K562 (cell line): ENCODE measurements around the gene HMG20B. TPM values are rescaled to one million over a fixed set of nuclear protein-coding genes. Genes with fewer than 3 reads are reported as not detected.
A peak's percentile ranks its signal among the peaks of the same experiment; 100 is the strongest.

Source experiments
- ATAC-seq: fragments of 200-7000 bp; cut with Tn5 transposase; 3 replicates; pipeline ENCODE4 v1.9.1; 2020; ENCODE audit warnings: moderate library complexity
- BruUV-seq: library from RNA; stranded (reverse); fragments of 400-500 nt; replicated peaks from 2 replicates; lab custom pipeline; 2021; lab: Mats Ljungman, UMichigan
- CTCF ChIA-PET: fragments of 300-600 bp; formaldehyde crosslinking; extraction: SDS; loops from one replicate; lab custom pipeline; 2021; ENCODE audit warnings: low intra/inter-chr PET ratio; lab: Yijun Ruan, JAX
- POLR2A ChIA-PET: fragments of 300-600, 350-650 bp; sonication (Branson Sonifier 250); formaldehyde crosslinking; extraction: SDS; loops from one replicate; lab custom pipeline; 2021; ENCODE audit warnings: antibody characterized with exemption, inconsistent platforms; lab: Yijun Ruan, JAX
- DNase-seq, 4 experiments: peaks; one replicate each; pipeline versions ENCODE4 v3.0.0 to v3.0.0-alpha.2; 2011 to 2018; ENCODE audit warnings: low spot score in 3 of 4, mixed read lengths in 3 of 4; ENCODE audit errors: extremely low read depth in 1 of 4
- FAIRE-seq: peaks from 2 replicates; lab custom pipeline; 2011; peaks lifted over from hg19 to GRCh38; lab: Jason Lieb, UNC
- H2AFZ ChIP-seq: 2 replicates; pipeline ENCODE4 v1.6.0; 2011; ENCODE audit warnings: low read depth, low read length, control low read depth, inconsistent platforms
- H3K27ac ChIP-seq: fragments of 200-600 bp; 3 replicates; pipeline ENCODE4 v1.8.0; 2011; ENCODE audit warnings: low read depth, mild to moderate bottlenecking, control low read depth, inconsistent platforms, low read length, moderate library complexity, mixed read lengths; ENCODE audit errors: extremely low read depth
- H3K27me3 ChIP-seq, 2 experiments: fragments of 300-600 bp in 1 of 2; 2 replicates in 1 of 2; 3 replicates in 1 of 2; pipeline versions ENCODE4 v1.6.0 to v1.8.0; 2011; ENCODE audit warnings: inconsistent platforms in 2 of 2, low read length in 2 of 2, mild to moderate bottlenecking in 1 of 2, mixed read lengths in 1 of 2, moderate library complexity in 1 of 2; ENCODE audit not compliant: control insufficient read depth in 2 of 2, insufficient read depth in 2 of 2
- H3K36me3 ChIP-seq: fragments of 300-600 bp; 3 replicates; pipeline ENCODE4 v1.8.0; 2011; ENCODE audit warnings: mild to moderate bottlenecking, low read length, inconsistent platforms; ENCODE audit not compliant: control insufficient read depth, insufficient read depth
- H3K4me1 ChIP-seq, 2 experiments: fragments of 200-600 bp in 1 of 2; replicated peaks in 1 of 2; 2 replicates in 1 of 2; 3 replicates in 1 of 2; pipeline versions ENCODE4 v1.5.1 to v1.8.0; 2011; ENCODE audit warnings: inconsistent platforms in 2 of 2, low read length in 2 of 2, mild to moderate bottlenecking in 1 of 2, mixed read lengths in 1 of 2, moderate library complexity in 1 of 2; ENCODE audit not compliant: control insufficient read depth in 2 of 2, insufficient read depth in 2 of 2
- H3K4me2 ChIP-seq: 2 replicates; pipeline ENCODE4 v1.6.1; 2011; ENCODE audit warnings: low read length, control low read depth, inconsistent platforms, mixed read lengths; ENCODE audit not compliant: insufficient read depth
- H3K4me3 ChIP-seq: fragments of 200-600 bp; sonication (generic), shearing (Covaris generic); 2 replicates; pipeline ENCODE4 v1.5.1; 2016; ENCODE audit warnings: control low read depth, inconsistent platforms
- H3K79me2 ChIP-seq: fragments of 200-600 bp; 3 replicates; pipeline ENCODE4 v1.8.0; 2011; ENCODE audit warnings: low read length, inconsistent platforms; ENCODE audit not compliant: control insufficient read depth, insufficient read depth
- H3K9ac ChIP-seq, 2 experiments: 2 replicates each; pipeline versions ENCODE4 v1.6.0 to v1.6.1; 2011; ENCODE audit warnings: low read depth in 2 of 2, low read length in 2 of 2, control low read depth in 1 of 2, inconsistent platforms in 1 of 2, mild to moderate bottlenecking in 1 of 2, mixed read lengths in 1 of 2; ENCODE audit not compliant: insufficient read depth in 1 of 2
- H3K9me1 ChIP-seq: one replicate; pipeline ENCODE4 v1.6.0; 2011; ENCODE audit warnings: inconsistent platforms, mild to moderate bottlenecking, low read length, moderate library complexity; ENCODE audit not compliant: control insufficient read depth, insufficient read depth
- H3K9me3 ChIP-seq: replicated peaks from 2 replicates; pipeline ENCODE4 v1.5.1; 2011; ENCODE audit warnings: low read depth, low read length, inconsistent platforms; ENCODE audit not compliant: control insufficient read depth, insufficient read depth
- H4K20me1 ChIP-seq: replicated peaks from 2 replicates; pipeline ENCODE4 v1.6.1; 2011; ENCODE audit warnings: low read length, inconsistent platforms, mixed read lengths; ENCODE audit not compliant: control insufficient read depth, insufficient read depth
- CHD1 ChIP-seq: fragments of 200-600 bp; sonication (generic); IDR thresholded peaks from one replicate; pipeline ENCODE4 v1.6.1; 2012; ENCODE audit warnings: mild to moderate bottlenecking, moderate library complexity, low read length, inconsistent platforms
- DACH1 ChIP-seq: fragments of 450-650 bp; IDR thresholded peaks from 2 replicates; pipeline ENCODE4 v1.6.1; 2018; ENCODE audit not compliant: partially characterized antibody
- KAT7 ChIP-seq: sonication (generic); formaldehyde crosslinking; IDR thresholded peaks from 2 replicates; pipeline ENCODE4 v1.8.0; 2022; ENCODE audit warnings: missing genetic modification reagents, mild to moderate bottlenecking, borderline replicate concordance
- MED1 ChIP-seq: sonication (generic); formaldehyde crosslinking; IDR thresholded peaks from 2 replicates; pipeline ENCODE4 v1.8.1; 2023; ENCODE audit warnings: missing genetic modification reagents, borderline replicate concordance
- POLR2AphosphoS5 ChIP-seq: IDR thresholded peaks from 2 replicates; pipeline ENCODE4 v1.6.1; 2011; ENCODE audit warnings: mild to moderate bottlenecking, low read depth, low read length, moderate library complexity; ENCODE audit not compliant: control insufficient read depth, insufficient read depth
- SMARCE1 ChIP-seq: fragments of 450-650 bp; IDR thresholded peaks from 2 replicates; pipeline ENCODE4 v1.7.1; 2016; ENCODE audit warnings: mild to moderate bottlenecking
- TFAP4 ChIP-seq: sonication (generic); formaldehyde crosslinking; IDR thresholded peaks from 2 replicates; pipeline ENCODE4 v1.8.0; 2022; ENCODE audit warnings: missing genetic modification reagents, mild to moderate bottlenecking, moderate library complexity, borderline replicate concordance
- ZNF609 ChIP-seq: sonication (generic); formaldehyde crosslinking; IDR thresholded peaks from 2 replicates; pipeline ENCODE4 v1.8.1; 2023; ENCODE audit warnings: missing genetic modification reagents, mild to moderate bottlenecking, borderline replicate concordance
- WGBS: fragments of 100-300 bp; shearing (Covaris generic); methylation state at CpG from one replicate; pipeline ENCODE4 v1.1.6; 2016; ENCODE audit warnings: low coverage, mixed read lengths; ENCODE audit not compliant: insufficient coverage; ENCODE audit errors: missing lambda C conversion rate; 5-methylcytosine and 5-hydroxymethylcytosine counted together
- in situ Hi-C: fragments of 300-500 bp; cut with MboI; formaldehyde crosslinking; loops from 4 replicates; pipeline ENCODE4 v1.15.0; 2018; ENCODE audit warnings: inconsistent platforms, mixed read lengths
- intact Hi-C: fragments of 100-400 bp; cut with micrococcal nuclease; formaldehyde crosslinking; loops from 2 replicates; pipeline ENCODE4 v1.14.2; 2022
- polyA plus RNA-seq, 8 experiments: library from polyadenylated mRNA; depleted of rRNA in 4 of 8; stranded (reverse) in 5 of 8; unstranded in 3 of 8; fragments of >200 nt; fragmentation: Nextera tagmentation in 2 of 8; fragmentation: Illumina TruSeq in 1 of 8; extraction: Ambion mirVana in 2 of 8; extraction: Trizol in 1 of 8; gene quantifications; 2 replicates each; pipeline versions ENCODE4 v1.2.1 to v1.2.3, GENCODE V29; 2011 to 2014; ENCODE audit warnings: inconsistent platforms in 1 of 8, missing spikeins in 1 of 8
- total RNA-seq, 7 experiments: library from RNA; depleted of rRNA in 6 of 7; stranded (reverse); fragments of >200 nt in 6 of 7; fragmentation: Illumina TruSeq in 2 of 7; extraction: Trizol in 2 of 7; gene quantifications; 2 replicates each; pipeline versions ENCODE4 v1.2.1 to v1.2.3, GENCODE V29; 2011 to 2021; ENCODE audit warnings: low replicate concordance in 1 of 7

The HMG20B gene
- total and polyA plus RNA-seq, 9 of the 15 experiments (the other 6 are each of a cell fraction or from before 2014, with no cell fraction given), result 0.35 to 172 (median 38.6) TPM

DNA sequence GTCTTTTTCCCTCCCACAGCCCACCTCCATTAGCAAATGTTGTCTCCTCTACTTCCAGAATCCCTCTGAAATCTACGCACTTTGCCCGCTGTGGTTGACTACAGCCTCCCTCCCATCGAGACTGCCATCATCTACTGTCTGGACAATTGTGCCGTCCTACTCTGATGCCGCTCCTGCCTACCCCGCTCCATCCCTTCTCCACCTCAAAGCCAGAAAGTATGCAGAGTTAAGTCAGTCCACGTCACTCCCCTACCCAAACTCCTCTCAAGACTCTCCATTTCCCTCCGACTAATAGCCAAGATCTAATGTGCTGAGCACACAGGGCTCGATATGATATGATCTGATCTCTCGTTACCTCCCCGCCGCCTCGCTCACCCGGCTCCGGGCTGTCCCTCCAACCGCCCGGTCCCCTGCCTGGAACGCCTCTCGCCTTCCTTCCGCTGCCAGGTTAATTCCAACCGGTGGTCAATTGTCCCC lies 53.3 kb downstream of the HMG20B start:
- peak; percentile 56 for ATAC-seq
- H3K27ac ChIP-seq, result peak overlapping the region; percentile 96
- peaks cover 30% of the 10 kb centered on the region; the same call in 1 of the 3 replicates for H3K36me3 ChIP-seq
- CTCF ChIA-PET, result no interaction called here
- FAIRE-seq, result no peak
- H3K9me1 ChIP-seq, result no peaks in the 10 kb centered on the region
- H3K9ac ChIP-seq, result peak overlapping the region; percentile 89 to 96
- H3K4me2 ChIP-seq, result peak overlapping the region; percentile 93
- TF ChIP-seq POLR2AphosphoS5, result no peak
- TF ChIP-seq TFAP4 (CRISPR knock-in tag), result peak; percentile 38; the same call in 1 of the 2 replicates
- 0 out of 2 replicates have a peak, but pooled peaks have one; percentile 52 for TF ChIP-seq MED1 (CRISPR knock-in tag)
- no peak for TF ChIP-seq ZNF609
- 0 out of 2 replicates have a peak, but pooled peaks have one; percentile 18 for TF ChIP-seq SMARCE1
- peak; percentile 79 for TF ChIP-seq CHD1
- peak; percentile 22 for TF ChIP-seq DACH1
- 0 out of 2 replicates have a peak, but pooled peaks have one; percentile 20 for TF ChIP-seq KAT7 (CRISPR knock-in tag)
- peak overlapping the region; percentile 91 for H3K4me3 ChIP-seq
- in situ Hi-C loops, result no loop called here
- POLR2A ChIA-PET, result no interaction called here
- peaks cover 11% of the 10 kb centered on the region; the same call in 1 of the 2 replicates for H4K20me1 ChIP-seq
- intact Hi-C loops, result no loop called here
- no peaks in the 10 kb centered on the region for H3K27me3 ChIP-seq
- WGBS, result 1% methylated on average over 20 of the region's 21 CpGs
- H3K4me1 ChIP-seq, result peaks cover 0 to 41% of the 10 kb centered on the region in 2 experiments; a peak in 3 of 5 replicates
- no peaks in the 10 kb centered on the region for H3K9me3 ChIP-seq
- peak overlapping the region; percentile 88; the same call in 1 of the 2 replicates for H2AFZ ChIP-seq
- H3K79me2 ChIP-seq, result peaks cover 28% of the 10 kb centered on the region
- TSS peak; percentile 63 for BruUV-seq
- peak in 3 of 4 experiments; percentile 38 to 48 (median 39) for DNase-seq
